ENCODE measurements around the gene KCTD19.

GRCh38 chr16:67333315-67333714 lies 6.8 kb upstream of the KCTD19 start:
- TF ChIP-seq CTCF (IDR thresholded peaks at IDR 0.05; ENCODE audit: low read depth, low read length, poor library complexity, severe bottlenecking) (no peak), EZH2phosphoT487 (IDR thresholded peaks at IDR 0.05; ENCODE audit: borderline replicate concordance, low read length) (no peak)
